Hypothalamus (tissue), 51 donors: ENCODE measurements around the gene KRT73.

Source experiments
- DNase-seq, 51 donors: peaks; one replicate each; lab custom pipeline; 2025; lab: John Stamatoyannopoulos, UW

KRT73 gene

DNA sequence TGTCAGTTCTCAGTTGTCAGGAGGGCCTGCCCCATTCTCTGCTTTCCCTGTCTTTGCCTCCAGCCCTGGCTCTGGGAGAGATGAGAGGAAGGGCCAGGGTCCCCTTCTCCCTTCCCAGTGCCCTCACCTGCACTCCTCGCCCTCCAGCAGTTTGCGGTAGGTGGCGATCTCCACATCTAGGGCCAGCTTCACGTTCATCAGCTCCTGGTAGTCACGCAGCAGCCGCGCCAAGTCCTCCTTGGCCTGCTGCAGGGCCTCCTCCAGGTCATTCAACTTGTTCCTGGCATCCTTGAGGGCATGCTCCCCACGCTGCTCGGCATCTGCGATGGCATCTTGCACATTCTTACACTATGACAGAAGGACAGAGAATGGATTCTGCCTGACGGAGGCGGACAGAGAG lies 28.3 kb upstream of the KRT73 start:
- DNase-seq, result no peak

GRCh38 chr12:52645982-52646381 lies 27.6 kb upstream of the KRT73 start:
- DNase-seq, result no peak

- no peak for DNase-seq
These were observed 26.9 kb upstream of the KRT73 start for GRCh38 chr12:52645120-52645761.

GRCh38 chr12:52644078-52644415 lies 25.7 kb upstream of the KRT73 start:
- no peak for DNase-seq

GRCh38 chr12:52643233-52644077 lies 25.1 kb upstream of the KRT73 start:
- no peak for DNase-seq

GRCh38 chr12:52641468-52641867 lies 23.1 kb upstream of the KRT73 start:
- no peak for DNase-seq

- DNase-seq, result no peak
These were observed 18.9 kb upstream of the KRT73 start for GRCh38 chr12:52637299-52637698.

DNA sequence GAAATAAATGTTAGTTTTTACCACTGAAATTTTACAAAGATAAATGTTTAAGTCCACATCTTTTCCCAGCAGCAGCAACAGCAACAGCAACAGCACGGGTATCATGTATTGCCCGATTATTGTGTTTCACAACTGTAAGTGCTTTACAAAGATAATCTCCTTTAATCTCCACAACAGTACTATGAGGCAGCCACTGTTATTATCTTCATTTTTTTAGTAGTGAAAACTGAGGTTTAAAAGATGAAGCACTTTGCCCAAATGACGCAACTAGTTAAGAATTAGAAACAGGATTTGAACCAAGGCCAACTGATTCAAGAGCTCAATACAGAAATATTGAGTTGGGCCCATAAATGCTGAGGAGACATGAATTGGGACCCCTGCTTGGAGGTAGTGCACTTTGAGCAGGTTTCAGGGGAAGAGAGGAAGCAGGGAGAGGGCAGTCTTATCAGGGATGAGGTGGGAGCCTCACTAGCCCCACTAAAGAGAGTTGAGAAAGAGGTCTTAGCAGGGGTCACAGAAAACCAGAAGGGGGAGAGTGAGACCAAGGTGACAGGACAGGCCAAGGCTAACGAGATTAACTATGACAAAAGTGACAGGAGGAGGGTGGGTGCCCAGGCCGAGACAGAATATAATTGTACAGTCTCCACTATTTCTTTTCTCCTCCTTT lies 18.4 kb upstream of the KRT73 start:
- DNase-seq, result no peak

- no peak for DNase-seq
These were observed 17.8 kb upstream of the KRT73 start for GRCh38 chr12:52636189-52636588.

DNA sequence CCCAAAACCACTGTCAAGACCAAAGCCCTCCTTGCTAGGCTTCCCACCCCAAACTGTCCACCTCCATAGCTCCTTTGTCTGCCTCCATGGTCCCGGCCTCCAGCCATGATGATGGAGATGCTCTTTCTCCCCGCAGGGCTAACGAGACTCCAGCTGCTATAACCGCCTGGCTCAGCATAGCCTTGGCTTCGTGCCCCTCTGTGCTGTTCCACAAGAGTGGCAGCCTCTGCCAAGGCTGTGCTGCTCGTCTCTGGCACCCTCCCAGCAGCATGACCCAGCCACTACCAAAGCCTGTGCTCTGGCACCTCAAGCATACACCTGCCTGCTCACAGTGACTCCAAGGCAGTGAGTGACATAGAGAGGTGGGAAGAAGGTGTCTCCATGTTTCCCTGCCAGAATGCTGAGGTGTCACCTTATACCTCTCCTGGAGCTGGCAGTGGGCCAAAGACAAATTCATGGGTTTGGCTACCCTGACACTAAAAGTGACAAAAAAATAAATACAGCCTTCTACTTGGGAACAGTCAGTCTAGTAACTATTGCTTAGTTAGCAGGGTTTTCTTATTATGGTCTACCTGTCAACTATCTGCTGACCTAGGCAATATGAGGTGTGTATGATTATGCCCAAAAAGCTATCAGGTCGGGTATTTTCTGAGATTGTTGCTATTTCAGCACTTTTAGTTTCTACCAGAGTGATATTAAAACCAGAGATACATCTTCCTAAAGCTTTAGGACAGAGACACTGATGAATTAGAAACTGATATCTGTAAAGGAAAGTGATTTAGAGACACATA lies 16.1 kb upstream of the KRT73 start:
- peak in 47 of 51 donors; percentile 14 to 88 (median 61) for DNase-seq

- no peak for DNase-seq
These were observed 15.0 kb upstream of the KRT73 start for GRCh38 chr12:52633383-52633782.

GRCh38 chr12:52632656-52633055 lies 14.3 kb upstream of the KRT73 start:
- no peak for DNase-seq

- DNase-seq, result no peak
These were observed 13.5 kb upstream of the KRT73 start for GRCh38 chr12:52631676-52632459.

DNA sequence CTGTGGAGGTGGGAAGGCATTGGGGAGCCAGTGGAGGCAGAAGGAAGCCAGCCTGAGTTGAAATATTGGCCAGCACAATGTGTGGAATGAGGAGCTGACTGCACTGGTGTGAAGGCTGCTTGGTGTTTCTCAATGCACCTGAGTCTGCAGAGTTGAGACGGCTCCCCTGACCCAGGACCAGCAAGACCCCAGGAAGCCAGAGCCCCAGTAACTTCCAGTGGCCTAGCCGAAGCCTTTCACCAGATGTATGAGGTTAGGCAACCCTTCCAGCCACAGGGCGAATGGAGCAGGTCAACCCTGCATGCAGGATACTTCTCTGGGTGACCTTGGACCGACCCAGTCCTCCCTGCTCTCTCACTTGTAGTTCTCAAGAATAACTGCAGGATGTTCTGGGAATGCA lies 12.9 kb upstream of the KRT73 start:
- no peak for DNase-seq

GRCh38 chr12:52630599-52631200 lies 12.3 kb upstream of the KRT73 start:
- no peak for DNase-seq

- DNase-seq, result no peak
These were observed 11.7 kb upstream of the KRT73 start for GRCh38 chr12:52630008-52630500.

- DNase-seq, result no peak
These were observed 11.1 kb upstream of the KRT73 start for GRCh38 chr12:52629281-52630007.

DNA sequence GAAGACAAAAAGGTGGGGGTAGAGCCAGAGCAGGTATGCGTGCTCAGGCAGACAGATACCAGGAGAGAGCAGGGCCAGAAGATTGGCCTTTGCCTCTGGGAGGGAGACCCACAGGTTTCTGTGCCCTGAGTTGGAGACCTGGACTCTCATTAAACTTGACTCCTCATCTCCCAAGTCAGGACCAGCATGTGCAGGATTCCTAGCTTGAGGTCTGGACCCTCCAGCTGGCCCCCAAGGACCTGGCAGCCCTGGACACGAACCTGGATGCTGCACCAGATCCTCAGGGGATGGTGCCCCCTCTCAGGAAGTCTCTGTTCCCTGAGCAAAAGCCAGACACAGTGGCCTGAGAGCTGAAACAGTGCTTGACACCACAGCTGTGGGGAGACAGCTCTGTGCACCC lies 10.5 kb upstream of the KRT73 start:
- no peak for DNase-seq

- DNase-seq, result no peak
These were observed 9.8 kb upstream of the KRT73 start for GRCh38 chr12:52628111-52628507.
